ENCODE measurements around the gene ZCCHC24.
"Not testable (repeated sequence)": the region's sequence is repeated elsewhere in the genome, so short reads cannot be mapped to it uniquely, and the experiment has no call there.

ZCCHC24 gene

GRCh38 chr10:79457256-79457785, 11.9 kb upstream of the ZCCHC24 start:
- Histone ChIP-seq H3K9ac (ENCODE audit: low read depth, low read length) (no peak overlapping the region), H3K4me1 (ENCODE audit: control insufficient read depth, insufficient read depth, low read length) (no peaks in the 10 kb centered on the region), H3K4me3 (ENCODE audit: low read depth, low read length) (no peak overlapping the region), H3K27ac (ENCODE audit: low read depth, low read length) (no peak overlapping the region), H3K36me3 (ENCODE audit: control insufficient read depth, insufficient read depth, low read length) (no peaks in the 10 kb centered on the region), H3K27me3 (ENCODE audit: control insufficient read depth, insufficient read depth, low read length) (no peaks in the 10 kb centered on the region; the same call in 1 of the 2 replicates), H3K9me3 (ENCODE audit: control insufficient read depth, insufficient read depth, low read length) (no peaks in the 10 kb centered on the region)

- H3K9ac ChIP-seq (ENCODE audit: low read depth, low read length), result no peak overlapping the region
- no peaks in the 10 kb centered on the region for H3K9me3 ChIP-seq (ENCODE audit: control insufficient read depth, insufficient read depth, low read length)
- no peaks in the 10 kb centered on the region for H3K36me3 ChIP-seq (ENCODE audit: control insufficient read depth, insufficient read depth, low read length)
- H3K4me1 ChIP-seq (ENCODE audit: control insufficient read depth, insufficient read depth, low read length), result peaks cover 4% of the 10 kb centered on the region
- H3K4me3 ChIP-seq (ENCODE audit: low read depth, low read length), result no peak overlapping the region
- H3K27ac ChIP-seq (ENCODE audit: low read depth, low read length), result no peak overlapping the region
- H3K27me3 ChIP-seq (ENCODE audit: control insufficient read depth, insufficient read depth, low read length), result no peaks in the 10 kb centered on the region; the same call in 1 of the 2 replicates
Observed at GRCh38 chr10:79454259-79454658, 8.8 kb upstream of the ZCCHC24 start.

- Histone ChIP-seq H3K27ac (ENCODE audit: low read depth, low read length) (no peak overlapping the region), H3K9me3 (ENCODE audit: control insufficient read depth, insufficient read depth, low read length) (no peaks in the 10 kb centered on the region), H3K27me3 (ENCODE audit: control insufficient read depth, insufficient read depth, low read length) (peaks cover 3% of the 10 kb centered on the region; the same call in 1 of the 2 replicates), H3K36me3 (ENCODE audit: control insufficient read depth, insufficient read depth, low read length) (no peaks in the 10 kb centered on the region), H3K9ac (ENCODE audit: low read depth, low read length) (no peak overlapping the region), H3K4me1 (ENCODE audit: control insufficient read depth, insufficient read depth, low read length) (peaks cover 9% of the 10 kb centered on the region), H3K4me3 (ENCODE audit: low read depth, low read length) (no peak overlapping the region)
Observed at GRCh38 chr10:79453392-79453791, 8.0 kb upstream of the ZCCHC24 start.

- no peak overlapping the region for H3K9ac ChIP-seq (ENCODE audit: low read depth, low read length)
- no peak overlapping the region for H3K4me3 ChIP-seq (ENCODE audit: low read depth, low read length)
- peaks cover 9% of the 10 kb centered on the region for H3K4me1 ChIP-seq (ENCODE audit: control insufficient read depth, insufficient read depth, low read length)
- H3K9me3 ChIP-seq (ENCODE audit: control insufficient read depth, insufficient read depth, low read length), result no peaks in the 10 kb centered on the region
- H3K27me3 ChIP-seq (ENCODE audit: control insufficient read depth, insufficient read depth, low read length), result peaks cover 15% of the 10 kb centered on the region
- no peak overlapping the region for H3K27ac ChIP-seq (ENCODE audit: low read depth, low read length)
- no peaks in the 10 kb centered on the region for H3K36me3 ChIP-seq (ENCODE audit: control insufficient read depth, insufficient read depth, low read length)
Observed at GRCh38 chr10:79452174-79452611, 6.8 kb upstream of the ZCCHC24 start.

GRCh38 chr10:79451046-79451699, 5.7 kb upstream of the ZCCHC24 start:
- H3K9me3 ChIP-seq (ENCODE audit: control insufficient read depth, insufficient read depth, low read length), result no peaks in the 10 kb centered on the region
- peaks cover 22% of the 10 kb centered on the region for H3K27me3 ChIP-seq (ENCODE audit: control insufficient read depth, insufficient read depth, low read length)
- H3K9ac ChIP-seq (ENCODE audit: low read depth, low read length), result no peak overlapping the region
- H3K4me3 ChIP-seq (ENCODE audit: low read depth, low read length), result no peak overlapping the region
- H3K4me1 ChIP-seq (ENCODE audit: control insufficient read depth, insufficient read depth, low read length), result peaks cover 9% of the 10 kb centered on the region
- H3K27ac ChIP-seq (ENCODE audit: low read depth, low read length), result no peak overlapping the region
- no peaks in the 10 kb centered on the region for H3K36me3 ChIP-seq (ENCODE audit: control insufficient read depth, insufficient read depth, low read length)

GRCh38 chr10:79449181-79450146, 4.0 kb upstream of the ZCCHC24 start:
- no peak overlapping the region for H3K4me3 ChIP-seq (ENCODE audit: low read depth, low read length)
- no peak overlapping the region for H3K27ac ChIP-seq (ENCODE audit: low read depth, low read length)
- H3K9ac ChIP-seq (ENCODE audit: low read depth, low read length), result no peak overlapping the region

GRCh38 chr10:79448732-79449049, 3.3 kb upstream of the ZCCHC24 start:
- Histone ChIP-seq H3K9me3 (ENCODE audit: control insufficient read depth, insufficient read depth, low read length) (no peaks in the 10 kb centered on the region), H3K36me3 (ENCODE audit: control insufficient read depth, insufficient read depth, low read length) (no peaks in the 10 kb centered on the region), H3K27ac (ENCODE audit: low read depth, low read length) (no peak overlapping the region), H3K9ac (ENCODE audit: low read depth, low read length) (no peak overlapping the region), H3K4me3 (ENCODE audit: low read depth, low read length) (no peak overlapping the region), H3K4me1 (ENCODE audit: control insufficient read depth, insufficient read depth, low read length) (peaks cover 14% of the 10 kb centered on the region), H3K27me3 (ENCODE audit: control insufficient read depth, insufficient read depth, low read length) (peaks cover 27% of the 10 kb centered on the region)

More at GRCh38 chr10:79449181-79450146, 4.0 kb upstream of the ZCCHC24 start:
- H3K9me3 ChIP-seq (ENCODE audit: control insufficient read depth, insufficient read depth, low read length), result no peaks in the 10 kb centered on the region
- peaks cover 22% of the 10 kb centered on the region for H3K27me3 ChIP-seq (ENCODE audit: control insufficient read depth, insufficient read depth, low read length)
- no peaks in the 10 kb centered on the region for H3K36me3 ChIP-seq (ENCODE audit: control insufficient read depth, insufficient read depth, low read length)
- peaks cover 9% of the 10 kb centered on the region for H3K4me1 ChIP-seq (ENCODE audit: control insufficient read depth, insufficient read depth, low read length)

- H3K27me3 ChIP-seq (ENCODE audit: control insufficient read depth, insufficient read depth, low read length), result peaks cover 33% of the 10 kb centered on the region
- no peak overlapping the region for H3K27ac ChIP-seq (ENCODE audit: low read depth, low read length)
- no peak overlapping the region for H3K9ac ChIP-seq (ENCODE audit: low read depth, low read length)
- H3K4me1 ChIP-seq (ENCODE audit: control insufficient read depth, insufficient read depth, low read length), result peaks cover 15% of the 10 kb centered on the region
- H3K9me3 ChIP-seq (ENCODE audit: control insufficient read depth, insufficient read depth, low read length), result no peaks in the 10 kb centered on the region
- H3K4me3 ChIP-seq (ENCODE audit: low read depth, low read length), result no peak overlapping the region
- no peaks in the 10 kb centered on the region for H3K36me3 ChIP-seq (ENCODE audit: control insufficient read depth, insufficient read depth, low read length)
Observed at GRCh38 chr10:79447911-79448731, 2.7 kb upstream of the ZCCHC24 start.

GRCh38 chr10:79447249-79447648, 1.8 kb upstream of the ZCCHC24 start:
- Histone ChIP-seq H3K27me3 (ENCODE audit: control insufficient read depth, insufficient read depth, low read length) (peaks cover 38% of the 10 kb centered on the region), H3K4me1 (ENCODE audit: control insufficient read depth, insufficient read depth, low read length) (peaks cover 15% of the 10 kb centered on the region)
- not testable (repeated sequence) for H3K36me3 ChIP-seq (ENCODE audit: control insufficient read depth, insufficient read depth, low read length); H3K9ac ChIP-seq (ENCODE audit: low read depth, low read length); H3K27ac ChIP-seq (ENCODE audit: low read depth, low read length); H3K9me3 ChIP-seq (ENCODE audit: control insufficient read depth, insufficient read depth, low read length); H3K4me3 ChIP-seq (ENCODE audit: low read depth, low read length)

- peak overlapping the region; percentile 76 for H3K4me3 ChIP-seq (ENCODE audit: low read depth, low read length)
- H3K9ac ChIP-seq (ENCODE audit: low read depth, low read length), result no peak overlapping the region
- no peaks in the 10 kb centered on the region for H3K9me3 ChIP-seq (ENCODE audit: control insufficient read depth, insufficient read depth, low read length)
- H3K4me1 ChIP-seq (ENCODE audit: control insufficient read depth, insufficient read depth, low read length), result peaks cover 15% of the 10 kb centered on the region
- peaks cover 38% of the 10 kb centered on the region for H3K27me3 ChIP-seq (ENCODE audit: control insufficient read depth, insufficient read depth, low read length)
- H3K27ac ChIP-seq (ENCODE audit: low read depth, low read length), result no peak overlapping the region
- no peaks in the 10 kb centered on the region for H3K36me3 ChIP-seq (ENCODE audit: control insufficient read depth, insufficient read depth, low read length)
Observed at GRCh38 chr10:79446758-79447084, 1.3 kb upstream of the ZCCHC24 start.

All from HUES48 (cell line).